Activated naive CD4-positive, alpha-beta T cell (primary cell): ENCODE measurements around the gene SMG6.
"Not testable (repeated sequence)": the region's sequence is repeated elsewhere in the genome, so short reads cannot be mapped to it uniquely, and the experiment has no call there.

Experiments used
- DNase-seq, 4 experiments: peaks; one replicate each; lab custom pipeline; 2025; lab: John Stamatoyannopoulos, UW

Gene SMG6

GRCh38 chr17:2178798-2179501, 124.6 kb downstream of the SMG6 start:
- no peak for DNase-seq

GRCh38 chr17:2177235-2177811, 126.3 kb downstream of the SMG6 start:
- DNase-seq: no peak

- no peak for DNase-seq
Measured at GRCh38 chr17:2176499-2177169, 127.0 kb downstream of the SMG6 start.

GRCh38 chr17:2175294-2175628, 128.3 kb downstream of the SMG6 start:
- DNase-seq: no peak

- no peak for DNase-seq
Measured at GRCh38 chr17:2174468-2175293, 128.9 kb downstream of the SMG6 start.

- DNase-seq: no peak
Measured at GRCh38 chr17:2174014-2174413, 129.6 kb downstream of the SMG6 start.

GRCh38 chr17:2172999-2173398, 130.6 kb downstream of the SMG6 start:
- no peak for DNase-seq

GRCh38 chr17:2172077-2172851, 131.3 kb downstream of the SMG6 start:
- DNase-seq: no peak

- no peak for DNase-seq
Measured at GRCh38 chr17:2171702-2172076, 131.9 kb downstream of the SMG6 start.

- DNase-seq: no peak
Measured at GRCh38 chr17:2170023-2170422, 133.6 kb downstream of the SMG6 start.

GRCh38 chr17:2165723-2166122, 137.9 kb downstream of the SMG6 start:
- not testable (repeated sequence) for DNase-seq

GRCh38 chr17:2158396-2158780, 145.2 kb downstream of the SMG6 start:
- no peak for DNase-seq

- no peak for DNase-seq
Measured at GRCh38 chr17:2157675-2158395, 145.8 kb downstream of the SMG6 start.

GRCh38 chr17:2157081-2157480, 146.5 kb downstream of the SMG6 start:
- DNase-seq: no peak

GRCh38 chr17:2156666-2157065, 146.9 kb downstream of the SMG6 start:
- no peak for DNase-seq

- no peak for DNase-seq
Measured at GRCh38 chr17:2155573-2155972, 148.0 kb downstream of the SMG6 start.

GRCh38 chr17:2151358-2152033, 152.1 kb downstream of the SMG6 start:
- DNase-seq: no peak

- DNase-seq: no peak
Measured at GRCh38 chr17:2150806-2151205, 152.8 kb downstream of the SMG6 start.

GRCh38 chr17:2149934-2150333, 153.7 kb downstream of the SMG6 start:
- no peak for DNase-seq

GRCh38 chr17:2146132-2146871, 157.3 kb downstream of the SMG6 start:
- no peak for DNase-seq
